K562 (cell line): ENCODE data around the gene RCHY1. TPM values are rescaled to one million over a fixed set of nuclear protein-coding genes. Genes with fewer than 3 reads are reported as not detected.

Experiments
- CHD2 ChIP-seq: IDR thresholded peaks from 2 replicates; pipeline ENCODE4 v1.6.1; 2011; ENCODE audit warnings: low read depth, low read length
- CREBBP ChIP-seq: IDR thresholded peaks from one replicate; pipeline ENCODE4 v1.6.1; 2012; ENCODE audit warnings: low read depth, mild to moderate bottlenecking, control low read depth, inconsistent platforms, low read length
- EHMT2 ChIP-seq: fragments of 450-650 bp; IDR thresholded peaks from 2 replicates; pipeline ENCODE4 v1.6.1; 2018; ENCODE audit warnings: antibody characterized with exemption
- MAFG ChIP-seq: fragments of 450-650 bp; conservative IDR thresholded peaks from 2 replicates; pipeline ENCODE4 v1.6.1; 2016; ENCODE audit warnings: missing genetic modification characterization, missing compliant biosample characterization
- NCOA6 ChIP-seq: fragments of 450-650 bp; IDR thresholded peaks from 2 replicates; pipeline ENCODE4 v1.6.1; 2017; ENCODE audit warnings: mild to moderate bottlenecking
- NR2C2 ChIP-seq, 2 experiments: fragments of 200-800 bp in 1 of 2; sonication (Bioruptor generic) in 1 of 2; sonication (generic) in 1 of 2; formaldehyde crosslinking in 1 of 2; IDR thresholded peaks; 2 replicates each; pipeline versions ENCODE4 v1.6.1 to v1.8.0; 2016 to 2022; ENCODE audit warnings: mild to moderate bottlenecking in 1 of 2, missing compliant biosample characterization in 1 of 2, missing genetic modification characterization in 1 of 2, missing genetic modification reagents in 1 of 2
- POLR2H ChIP-seq: IDR thresholded peaks from 2 replicates; pipeline ENCODE4 v1.6.1; 2016; ENCODE audit warnings: missing genetic modification characterization, low read depth, mild to moderate bottlenecking, control low read depth, missing compliant biosample characterization, moderate library complexity
- RUNX1 ChIP-seq: sonication (generic); IDR thresholded peaks from 2 replicates; pipeline ENCODE4 v1.6.1; 2016; ENCODE audit warnings: antibody characterized with exemption, low read depth
- SP1 ChIP-seq: sonication (generic); formaldehyde crosslinking; IDR thresholded peaks from 2 replicates; pipeline ENCODE4 v1.8.1; 2022; ENCODE audit warnings: mild to moderate bottlenecking, missing genetic modification reagents
- STAT5B ChIP-seq: fragments of 250-450 bp; sonication (Bioruptor Pico); IDR thresholded peaks from 2 replicates; pipeline ENCODE4 v1.8.0; 2021; ENCODE audit warnings: mild to moderate bottlenecking, inconsistent platforms
- ZBTB33 ChIP-seq: sonication (generic); formaldehyde crosslinking; IDR thresholded peaks from 2 replicates; pipeline ENCODE4 v1.8.1; 2023; ENCODE audit warnings: mild to moderate bottlenecking, missing genetic modification reagents
- ZNF282 ChIP-seq: sonication (generic); formaldehyde crosslinking; IDR thresholded peaks from 2 replicates; pipeline ENCODE4 v1.8.1; 2023; ENCODE audit warnings: missing genetic modification reagents
- ZNF77 ChIP-seq: fragments of 250-450 bp; sonication (Bioruptor Pico); IDR thresholded peaks from 2 replicates; pipeline ENCODE4 v1.5.0; 2020
- polyA plus RNA-seq, 8 experiments: library from polyadenylated mRNA; depleted of rRNA in 4 of 8; stranded (reverse) in 5 of 8; unstranded in 3 of 8; fragments of >200 nt; fragmentation: Nextera tagmentation in 2 of 8; fragmentation: Illumina TruSeq in 1 of 8; extraction: Ambion mirVana in 2 of 8; extraction: Trizol in 1 of 8; gene quantifications; 2 replicates each; pipeline versions ENCODE4 v1.2.1 to v1.2.3, GENCODE V29; 2011 to 2014; ENCODE audit warnings: inconsistent platforms in 1 of 8, missing spikeins in 1 of 8
- total RNA-seq, 7 experiments: library from RNA; depleted of rRNA in 6 of 7; stranded (reverse); fragments of >200 nt in 6 of 7; fragmentation: Illumina TruSeq in 2 of 7; extraction: Trizol in 2 of 7; gene quantifications; 2 replicates each; pipeline versions ENCODE4 v1.2.1 to v1.2.3, GENCODE V29; 2011 to 2021; ENCODE audit warnings: low replicate concordance in 1 of 7
- TF ChIP-seq, protein P1 (sequence below), 2 experiments: fragments of 450-650 bp; formaldehyde crosslinking in 1 of 2; IDR thresholded peaks; 2 replicates each; pipeline versions ENCODE4 v1.4.0 to v1.6.1; 2014 to 2020; ENCODE audit warnings: mild to moderate bottlenecking in 2 of 2, borderline replicate concordance in 1 of 2, low read depth in 1 of 2
- TF ChIP-seq, protein P2 (sequence below): fragments of 250-450 bp; sonication (Bioruptor Pico); IDR thresholded peaks from 2 replicates; pipeline ENCODE4 v1.4.0; 2020; ENCODE audit warnings: mild to moderate bottlenecking, moderate library complexity

Gene RCHY1
- total and polyA plus RNA-seq, 9 of the 15 experiments (the other 6 are each of a cell fraction or from before 2014, with no cell fraction given), result 27.3 to 85.1 (median 45.9) TPM

DNA sequence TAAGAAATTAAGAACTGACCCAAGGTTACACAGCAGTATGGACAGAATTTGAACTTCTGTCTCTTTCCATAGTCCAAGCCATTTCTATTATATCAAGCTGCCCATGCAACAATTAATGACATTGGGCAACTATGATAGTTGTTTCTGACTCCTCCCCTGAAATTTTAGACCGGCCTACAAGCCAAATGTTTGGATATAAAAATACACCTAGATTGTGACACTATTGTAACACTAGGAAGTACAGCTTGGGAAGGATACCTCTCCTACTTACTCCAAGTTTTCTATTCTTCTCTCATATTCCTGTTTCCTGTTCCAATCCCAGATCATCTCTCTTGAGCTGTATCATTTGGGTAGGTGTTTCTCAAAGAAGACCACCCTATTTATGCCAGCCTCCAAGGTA is 43.5 kb downstream of the RCHY1 start (continued):
- TF ChIP-seq, protein P1, sequence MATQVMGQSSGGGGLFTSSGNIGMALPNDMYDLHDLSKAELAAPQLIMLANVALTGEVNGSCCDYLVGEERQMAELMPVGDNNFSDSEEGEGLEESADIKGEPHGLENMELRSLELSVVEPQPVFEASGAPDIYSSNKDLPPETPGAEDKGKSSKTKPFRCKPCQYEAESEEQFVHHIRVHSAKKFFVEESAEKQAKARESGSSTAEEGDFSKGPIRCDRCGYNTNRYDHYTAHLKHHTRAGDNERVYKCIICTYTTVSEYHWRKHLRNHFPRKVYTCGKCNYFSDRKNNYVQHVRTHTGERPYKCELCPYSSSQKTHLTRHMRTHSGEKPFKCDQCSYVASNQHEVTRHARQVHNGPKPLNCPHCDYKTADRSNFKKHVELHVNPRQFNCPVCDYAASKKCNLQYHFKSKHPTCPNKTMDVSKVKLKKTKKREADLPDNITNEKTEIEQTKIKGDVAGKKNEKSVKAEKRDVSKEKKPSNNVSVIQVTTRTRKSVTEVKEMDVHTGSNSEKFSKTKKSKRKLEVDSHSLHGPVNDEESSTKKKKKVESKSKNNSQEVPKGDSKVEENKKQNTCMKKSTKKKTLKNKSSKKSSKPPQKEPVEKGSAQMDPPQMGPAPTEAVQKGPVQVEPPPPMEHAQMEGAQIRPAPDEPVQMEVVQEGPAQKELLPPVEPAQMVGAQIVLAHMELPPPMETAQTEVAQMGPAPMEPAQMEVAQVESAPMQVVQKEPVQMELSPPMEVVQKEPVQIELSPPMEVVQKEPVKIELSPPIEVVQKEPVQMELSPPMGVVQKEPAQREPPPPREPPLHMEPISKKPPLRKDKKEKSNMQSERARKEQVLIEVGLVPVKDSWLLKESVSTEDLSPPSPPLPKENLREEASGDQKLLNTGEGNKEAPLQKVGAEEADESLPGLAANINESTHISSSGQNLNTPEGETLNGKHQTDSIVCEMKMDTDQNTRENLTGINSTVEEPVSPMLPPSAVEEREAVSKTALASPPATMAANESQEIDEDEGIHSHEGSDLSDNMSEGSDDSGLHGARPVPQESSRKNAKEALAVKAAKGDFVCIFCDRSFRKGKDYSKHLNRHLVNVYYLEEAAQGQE (IDR thresholded peaks at IDR 0.05; ENCODE audit: borderline replicate concordance), result no peak
- TF ChIP-seq, protein P1 (CRISPR knock-in tag; IDR thresholded peaks at IDR 0.05; ENCODE audit: low read depth), result no peak
- TF ChIP-seq STAT5B, result no peak
- no peak for TF ChIP-seq ZNF77 (CRISPR knock-in tag)
- no peak for TF ChIP-seq MAFG
- no peak for TF ChIP-seq CREBBP
- TF ChIP-seq, protein P2, sequence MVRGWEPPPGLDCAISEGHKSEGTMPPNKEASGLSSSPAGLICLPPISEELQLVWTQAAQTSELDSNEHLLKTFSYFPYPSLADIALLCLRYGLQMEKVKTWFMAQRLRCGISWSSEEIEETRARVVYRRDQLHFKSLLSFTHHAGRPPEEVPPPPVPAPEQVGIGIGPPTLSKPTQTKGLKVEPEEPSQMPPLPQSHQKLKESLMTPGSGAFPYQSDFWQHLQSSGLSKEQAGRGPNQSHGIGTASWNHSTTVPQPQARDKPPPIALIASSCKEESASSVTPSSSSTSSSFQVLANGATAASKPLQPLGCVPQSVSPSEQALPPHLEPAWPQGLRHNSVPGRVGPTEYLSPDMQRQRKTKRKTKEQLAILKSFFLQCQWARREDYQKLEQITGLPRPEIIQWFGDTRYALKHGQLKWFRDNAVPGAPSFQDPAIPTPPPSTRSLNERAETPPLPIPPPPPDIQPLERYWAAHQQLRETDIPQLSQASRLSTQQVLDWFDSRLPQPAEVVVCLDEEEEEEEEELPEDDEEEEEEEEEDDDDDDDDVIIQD, result no peak
- no peak for TF ChIP-seq RUNX1
- no peak for TF ChIP-seq POLR2H (tag)
- no peak for TF ChIP-seq NCOA6
- TF ChIP-seq CHD2, result no peak
- no peak for TF ChIP-seq ZBTB33 (CRISPR knock-in tag)
- no peak for TF ChIP-seq ZNF282
- TF ChIP-seq SP1 (CRISPR knock-in tag), result no peak
- no peak for TF ChIP-seq NR2C2 (CRISPR knock-in tag; IDR thresholded peaks at IDR 0.05)
- TF ChIP-seq NR2C2 (tag; IDR thresholded peaks at IDR 0.05), result no peak
- no peak for TF ChIP-seq EHMT2
- TF ChIP-seq, all 486 proteins: peak for 0
